ENCODE data around the gene BMPR1A. TPM values are rescaled to one million over a fixed set of nuclear protein-coding genes. Genes with fewer than 3 reads are reported as not detected.
"Not testable (repeated sequence)": the region's sequence is repeated elsewhere in the genome, so short reads cannot be mapped to it uniquely, and the experiment has no call there.

BMPR1A gene
- total and polyA plus RNA-seq, 2 experiments from 2014 or later, result 16.5 to 41.7 TPM

DNA sequence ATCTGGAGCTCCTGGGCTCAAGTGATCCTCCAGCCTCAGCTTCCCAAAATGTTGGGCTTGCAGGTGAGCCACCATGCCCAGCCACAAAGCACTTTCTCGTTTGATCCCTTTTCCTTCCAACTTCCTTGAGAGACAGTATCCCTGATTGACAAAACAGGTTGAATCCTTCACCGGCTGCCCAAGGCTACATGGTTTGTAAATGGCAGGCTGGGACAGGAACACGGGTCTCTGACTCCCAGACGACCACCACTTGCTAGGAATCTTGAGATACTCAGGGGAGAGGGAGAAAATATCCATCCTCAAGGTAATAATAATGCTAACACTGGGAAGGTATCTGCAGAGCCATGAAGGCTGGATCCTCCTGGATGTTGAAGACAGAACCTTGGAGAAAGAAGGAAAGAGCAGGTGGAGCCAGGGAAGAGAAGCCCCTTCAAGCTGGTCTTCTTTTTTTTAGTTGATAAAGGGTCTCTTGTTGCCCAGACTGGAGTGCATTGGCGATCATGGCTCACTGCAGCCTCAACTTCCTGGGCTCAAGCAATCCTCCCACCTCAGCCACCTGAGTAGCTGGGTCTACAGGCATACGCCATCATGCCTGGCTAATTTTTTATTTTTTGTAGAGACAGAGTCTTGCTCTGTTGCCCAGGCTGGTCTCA is 181.2 kb downstream of the BMPR1A start:
- Histone ChIP-seq H3K9me2 (ENCODE audit: insufficient read depth) (no peaks in the 10 kb centered on the region), H3K36me3 (ENCODE audit: low read depth) (no peaks in the 10 kb centered on the region), H3K79me2 (ENCODE audit: insufficient read depth) (no peaks in the 10 kb centered on the region), H3K4me3 (no peak overlapping the region), H3K9me3 (ENCODE audit: low read depth) (no peaks in the 10 kb centered on the region), H2AFZ (no peak overlapping the region), H3F3A (ENCODE audit: insufficient read depth) (peaks cover 25% of the 10 kb centered on the region; the same call in 1 of the 2 replicates), H3K4me1 (ENCODE audit: insufficient read depth) (peaks cover 9% of the 10 kb centered on the region; the same call in 1 of the 2 replicates), H3K4me2 (ENCODE audit: unreplicated experiment) (peak overlapping the region; percentile 17), H3K9ac (no peak overlapping the region), H4K20me1 (ENCODE audit: insufficient read depth) (no peaks in the 10 kb centered on the region), H3K27me3 (replicated peaks; ENCODE audit: insufficient read depth) (no peaks in the 10 kb centered on the region), H3K27ac (peak overlapping the region; percentile 8)
- TF ChIP-seq EZH2 (IDR thresholded peaks at IDR 0.05; ENCODE audit: insufficient read depth, poor library complexity, severe bottlenecking), result no peak
- no peak for TF ChIP-seq EZH2phosphoT487 (IDR thresholded peaks at IDR 0.05; ENCODE audit: insufficient read depth, low read depth)
- DNase-seq, result no peak
- in situ Hi-C loops (cut with MboI), result no loop called here
- WGBS, 2 experiments (ENCODE audit: low coverage in 1 of 2, low lambda C conversion rate in 2 of 2, missing lambda C conversion rate in 2 of 2), result 50% methylated on average over 6 of the region's 6 CpGs

DNA sequence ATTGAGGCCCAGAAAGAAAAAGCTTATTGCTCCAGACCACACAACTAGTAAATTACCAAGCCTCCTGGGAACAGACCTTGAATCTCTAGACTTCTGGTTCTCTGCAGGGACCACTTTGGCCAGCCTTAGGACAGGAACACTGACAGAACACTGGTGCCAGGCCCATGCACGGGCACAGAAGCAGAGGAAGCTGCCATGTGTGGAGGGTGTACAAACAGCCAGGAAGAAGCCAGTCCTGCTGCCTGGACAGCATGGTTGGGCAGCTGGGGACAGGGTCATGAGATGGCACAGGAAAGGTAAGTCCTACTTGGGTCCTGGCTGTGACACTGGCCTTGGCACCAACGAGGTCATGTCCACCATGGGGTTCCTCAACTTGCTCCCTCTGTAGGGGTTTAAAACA is 181.8 kb downstream of the BMPR1A start:
- no peak overlapping the region for H2AFZ ChIP-seq
- H4K20me1 ChIP-seq (ENCODE audit: insufficient read depth), result no peaks in the 10 kb centered on the region
- peaks cover 25% of the 10 kb centered on the region; the same call in 1 of the 2 replicates for H3F3A ChIP-seq (ENCODE audit: insufficient read depth)
- H3K4me3 ChIP-seq, result no peak overlapping the region
- H3K4me2 ChIP-seq (ENCODE audit: unreplicated experiment), result no peak overlapping the region
- TF ChIP-seq EZH2 (IDR thresholded peaks at IDR 0.05; ENCODE audit: insufficient read depth, poor library complexity, severe bottlenecking) (no peak), EZH2phosphoT487 (IDR thresholded peaks at IDR 0.05; ENCODE audit: insufficient read depth, low read depth) (no peak)
- no peak overlapping the region for H3K27ac ChIP-seq
- WGBS, 2 experiments (ENCODE audit: low coverage in 1 of 2, low lambda C conversion rate in 2 of 2, missing lambda C conversion rate in 2 of 2), result 92 to 100% methylated on average over 2 of the region's 2 CpGs
- H3K27me3 ChIP-seq (replicated peaks; ENCODE audit: insufficient read depth), result no peaks in the 10 kb centered on the region
- no peaks in the 10 kb centered on the region for H3K9me2 ChIP-seq (ENCODE audit: insufficient read depth)
- in situ Hi-C loops (cut with MboI), result no loop called here
- no peak overlapping the region for H3K9ac ChIP-seq
- no peaks in the 10 kb centered on the region for H3K79me2 ChIP-seq (ENCODE audit: insufficient read depth)
- H3K9me3 ChIP-seq (ENCODE audit: low read depth), result no peaks in the 10 kb centered on the region
- peaks cover 9% of the 10 kb centered on the region; the same call in 1 of the 2 replicates for H3K4me1 ChIP-seq (ENCODE audit: insufficient read depth)
- H3K36me3 ChIP-seq (ENCODE audit: low read depth), result no peaks in the 10 kb centered on the region
- no peak for DNase-seq

DNA sequence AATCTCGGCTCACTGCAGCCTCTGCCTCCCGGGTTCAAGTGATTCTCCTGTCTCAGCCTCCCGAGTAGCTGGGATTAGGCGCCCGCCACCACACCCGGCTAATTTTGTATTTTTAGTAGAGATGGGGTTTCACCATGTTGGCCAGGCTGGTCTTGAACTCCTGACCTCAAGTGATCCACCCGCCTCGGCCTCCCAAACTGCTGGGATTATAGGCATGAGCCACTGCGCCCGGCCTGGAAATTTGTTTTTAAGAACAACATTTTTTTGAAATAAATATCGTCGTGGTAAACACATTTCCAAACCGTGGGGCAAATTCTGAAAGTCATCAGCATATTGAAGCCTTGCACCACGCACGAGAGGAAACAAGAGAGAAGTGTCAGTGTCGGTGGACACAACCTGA is 183.7 kb downstream of the BMPR1A start:
- H3K79me2 ChIP-seq (ENCODE audit: insufficient read depth); H3K9me2 ChIP-seq (ENCODE audit: insufficient read depth); H3K9ac ChIP-seq; H4K20me1 ChIP-seq (ENCODE audit: insufficient read depth); in situ Hi-C loops (cut with MboI); DNase-seq; H3K4me2 ChIP-seq (ENCODE audit: unreplicated experiment); H3K27ac ChIP-seq; H3K9me3 ChIP-seq (ENCODE audit: low read depth); H3K4me1 ChIP-seq (ENCODE audit: insufficient read depth); H3K4me3 ChIP-seq; H3K27me3 ChIP-seq (replicated peaks; ENCODE audit: insufficient read depth); H3K36me3 ChIP-seq (ENCODE audit: low read depth): not testable (repeated sequence)
- 73 to 74% methylated on average over 16 of the region's 16 CpGs for WGBS, 2 experiments (ENCODE audit: low coverage in 1 of 2, low lambda C conversion rate in 2 of 2, missing lambda C conversion rate in 2 of 2)
- Histone ChIP-seq H2AFZ (peak overlapping the region; percentile 75; the same call in 1 of the 2 replicates), H3F3A (ENCODE audit: insufficient read depth) (peaks cover 31% of the 10 kb centered on the region; the same call in 1 of the 2 replicates)

DNA sequence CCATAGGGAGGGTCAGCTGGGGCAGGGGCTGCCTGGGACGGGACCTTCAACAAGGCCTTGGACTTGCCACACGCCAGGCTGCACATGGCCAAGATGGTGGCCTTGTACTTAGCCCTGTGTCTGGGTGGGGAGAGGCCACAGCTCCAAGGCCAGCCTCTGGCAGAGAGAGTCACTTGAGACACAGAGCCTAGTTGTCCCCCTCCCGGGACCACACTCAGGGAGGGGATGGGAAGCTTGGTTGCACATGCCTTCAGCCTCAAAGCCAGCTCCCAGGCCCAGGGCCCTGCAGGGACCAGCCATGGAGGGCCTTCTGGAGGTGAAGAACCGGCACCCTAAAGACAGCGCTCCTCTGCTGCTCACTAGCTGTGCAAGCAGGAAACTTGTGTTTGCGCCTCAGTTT is 184.3 kb downstream of the BMPR1A start:
- in situ Hi-C loops (cut with MboI), result no loop called here
- Histone ChIP-seq H3K36me3 (ENCODE audit: low read depth) (no peaks in the 10 kb centered on the region), H3K4me3 (no peak overlapping the region), H3K9ac (no peak overlapping the region), H3F3A (ENCODE audit: insufficient read depth) (peaks cover 30% of the 10 kb centered on the region; the same call in 1 of the 2 replicates), H3K27ac (no peak overlapping the region), H4K20me1 (ENCODE audit: insufficient read depth) (no peaks in the 10 kb centered on the region), H3K4me2 (ENCODE audit: unreplicated experiment) (no peak overlapping the region), H3K4me1 (ENCODE audit: insufficient read depth) (peaks cover 9% of the 10 kb centered on the region; the same call in 1 of the 2 replicates), H2AFZ (no peak overlapping the region), H3K27me3 (replicated peaks; ENCODE audit: insufficient read depth) (no peaks in the 10 kb centered on the region), H3K79me2 (ENCODE audit: insufficient read depth) (no peaks in the 10 kb centered on the region), H3K9me3 (ENCODE audit: low read depth) (no peaks in the 10 kb centered on the region), H3K9me2 (ENCODE audit: insufficient read depth) (no peaks in the 10 kb centered on the region)
- TF ChIP-seq EZH2phosphoT487 (IDR thresholded peaks at IDR 0.05; ENCODE audit: insufficient read depth, low read depth) (no peak), EZH2 (IDR thresholded peaks at IDR 0.05; ENCODE audit: insufficient read depth, poor library complexity, severe bottlenecking) (no peak)
- DNase-seq, result no peak
- WGBS, 2 experiments (ENCODE audit: low coverage in 1 of 2, low lambda C conversion rate in 2 of 2, missing lambda C conversion rate in 2 of 2), result 86 to 88% methylated on average over 6 of the region's 6 CpGs

All from GM23248 (cell line).